NCI-H2107 treated with DMSO at 0.1 percent for 48 hours (cell line): Measurements from ENCODE around the gene PTPN13.
"Not testable (repeated sequence)": the region's sequence is repeated elsewhere in the genome, so short reads cannot be mapped to it uniquely, and the experiment has no call there.

Source experiments
- DNase-seq: peaks from one replicate; lab custom pipeline; 2025; ENCODE audit not compliant: unreplicated experiment; lab: John Stamatoyannopoulos, UW

The PTPN13 gene

GRCh38 chr4:86641516-86642090 is 47.5 kb downstream of the PTPN13 start:
- no peak for DNase-seq

- no peak for DNase-seq
Measured at GRCh38 chr4:86644892-86645291, 50.8 kb downstream of the PTPN13 start.

- DNase-seq = no peak
Measured at GRCh38 chr4:86652332-86652932, 58.3 kb downstream of the PTPN13 start.

- no peak for DNase-seq
Measured at GRCh38 chr4:86653237-86653865, 59.2 kb downstream of the PTPN13 start.

GRCh38 chr4:86656781-86657180 is 62.7 kb downstream of the PTPN13 start:
- DNase-seq = not testable (repeated sequence)

- DNase-seq = no peak
Measured at GRCh38 chr4:86657382-86657781, 63.3 kb downstream of the PTPN13 start.

- DNase-seq = no peak
Measured at GRCh38 chr4:86657910-86658309, 63.8 kb downstream of the PTPN13 start.

GRCh38 chr4:86660401-86660800 is 66.3 kb downstream of the PTPN13 start:
- no peak for DNase-seq

- no peak for DNase-seq
Measured at GRCh38 chr4:86661006-86661405, 66.9 kb downstream of the PTPN13 start.

GRCh38 chr4:86661418-86661817 is 67.3 kb downstream of the PTPN13 start:
- no peak for DNase-seq

GRCh38 chr4:86664959-86665358 is 70.8 kb downstream of the PTPN13 start:
- DNase-seq = no peak

- no peak for DNase-seq
Measured at GRCh38 chr4:86670298-86670697, 76.2 kb downstream of the PTPN13 start.

- no peak for DNase-seq
Measured at GRCh38 chr4:86670756-86671155, 76.6 kb downstream of the PTPN13 start.

- no peak for DNase-seq
Measured at GRCh38 chr4:86675548-86675947, 81.4 kb downstream of the PTPN13 start.

GRCh38 chr4:86678796-86679195 is 84.7 kb downstream of the PTPN13 start:
- no peak for DNase-seq

- DNase-seq = no peak
Measured at GRCh38 chr4:86679441-86679840, 85.3 kb downstream of the PTPN13 start.

GRCh38 chr4:86683167-86683566 is 89.1 kb downstream of the PTPN13 start:
- DNase-seq = no peak

- DNase-seq = no peak
Measured at GRCh38 chr4:86683983-86684382, 89.9 kb downstream of the PTPN13 start.

- DNase-seq = no peak
Measured at GRCh38 chr4:86685401-86685800, 91.3 kb downstream of the PTPN13 start.

GRCh38 chr4:86686741-86687140 is 92.6 kb downstream of the PTPN13 start:
- DNase-seq = no peak

- DNase-seq = no peak
Measured at GRCh38 chr4:86688026-86688425, 93.9 kb downstream of the PTPN13 start.

- no peak for DNase-seq
Measured at GRCh38 chr4:86704601-86705000, 110.5 kb downstream of the PTPN13 start.
